ENCODE results near the gene GLDN.
"Not testable (repeated sequence)": the region's sequence is repeated elsewhere in the genome, so short reads cannot be mapped to it uniquely, and the experiment has no call there.

GLDN gene

GRCh38 chr15:51405693-51406523, 64.5 kb downstream of the GLDN start:
- Mint-ChIP-seq H3K36me3 (no peaks in the 10 kb centered on the region), H3K4me1 (ENCODE audit: low read depth) (no peaks in the 10 kb centered on the region), H3K4me3 (no peak overlapping the region), H3K27me3 (peaks cover 12% of the 10 kb centered on the region), H3K27ac (no peak overlapping the region), H3K9me3 (ENCODE audit: low read depth) (no peaks in the 10 kb centered on the region)

GRCh38 chr15:51414256-51414860, 72.9 kb downstream of the GLDN start:
- Mint-ChIP-seq H3K27me3 (peaks cover 6% of the 10 kb centered on the region), H3K4me1 (ENCODE audit: low read depth) (no peaks in the 10 kb centered on the region), H3K4me3 (no peak overlapping the region), H3K27ac (no peak overlapping the region), H3K9me3 (ENCODE audit: low read depth) (no peaks in the 10 kb centered on the region), H3K36me3 (no peaks in the 10 kb centered on the region)

DNA sequence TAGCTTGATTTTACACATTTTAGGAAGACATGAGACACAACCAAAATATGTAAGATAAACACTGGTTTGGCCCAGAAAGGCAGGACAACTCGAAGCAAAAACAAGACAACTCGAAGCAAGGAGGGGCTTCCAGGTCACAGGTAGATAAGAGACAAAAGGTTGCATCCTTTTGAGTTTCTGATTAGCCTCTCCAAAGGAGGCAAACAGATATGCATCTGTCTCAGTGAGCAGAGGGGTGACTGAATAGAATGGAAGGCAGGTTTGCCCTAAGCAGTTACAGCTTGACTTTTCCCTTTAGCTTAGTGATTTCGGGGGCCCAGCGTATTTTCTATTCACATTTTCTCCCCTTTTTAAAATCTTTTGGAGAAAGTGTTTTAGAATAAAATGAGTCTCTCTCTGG, 74.7 kb downstream of the GLDN start:
- H3K36me3 Mint-ChIP-seq, result no peaks in the 10 kb centered on the region
- no peaks in the 10 kb centered on the region for H3K4me1 Mint-ChIP-seq (ENCODE audit: low read depth)
- H3K27ac Mint-ChIP-seq, result no peak overlapping the region
- no peaks in the 10 kb centered on the region for H3K9me3 Mint-ChIP-seq (ENCODE audit: low read depth)
- no peak overlapping the region for H3K4me3 Mint-ChIP-seq
- peaks cover 3% of the 10 kb centered on the region for H3K27me3 Mint-ChIP-seq

- H3K4me1 Mint-ChIP-seq (ENCODE audit: low read depth); H3K36me3 Mint-ChIP-seq; H3K9me3 Mint-ChIP-seq (ENCODE audit: low read depth); H3K27ac Mint-ChIP-seq; H3K4me3 Mint-ChIP-seq; H3K27me3 Mint-ChIP-seq: not testable (repeated sequence)
Measured at GRCh38 chr15:51423040-51423439, 81.6 kb downstream of the GLDN start.

- Mint-ChIP-seq H3K9me3 (ENCODE audit: low read depth) (no peaks in the 10 kb centered on the region), H3K27ac (no peak overlapping the region), H3K27me3 (peaks cover 3% of the 10 kb centered on the region), H3K36me3 (no peaks in the 10 kb centered on the region), H3K4me1 (ENCODE audit: low read depth) (no peaks in the 10 kb centered on the region), H3K4me3 (no peak overlapping the region)
Measured at GRCh38 chr15:51424780-51425179, 83.3 kb downstream of the GLDN start.

DNA sequence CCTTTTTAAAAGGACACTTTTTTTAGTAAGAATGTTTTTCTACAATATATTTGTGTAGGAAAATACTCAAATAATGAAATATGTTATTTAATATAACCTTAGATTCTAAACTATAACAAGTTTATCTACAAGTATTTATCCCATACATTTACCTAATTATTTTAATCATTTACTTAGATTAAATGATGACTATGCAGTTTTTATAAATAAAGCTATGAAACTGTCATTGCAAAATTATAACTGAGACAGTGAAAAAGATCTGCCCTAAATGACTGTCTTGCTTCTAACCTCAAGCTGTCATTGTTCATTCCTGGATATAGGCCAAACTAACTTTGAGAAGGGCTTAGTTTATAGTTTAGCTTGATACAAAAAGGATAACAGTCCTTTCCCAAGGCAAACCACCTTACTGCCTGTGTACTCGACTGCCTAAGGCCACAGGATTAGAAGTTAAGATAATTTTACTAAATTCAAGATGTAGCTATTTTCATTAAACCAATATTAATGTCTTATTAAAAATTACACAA, 84.1 kb downstream of the GLDN start:
- no peak overlapping the region for H3K4me3 Mint-ChIP-seq
- no peak overlapping the region for H3K27ac Mint-ChIP-seq
- H3K27me3 Mint-ChIP-seq, result peaks cover 3% of the 10 kb centered on the region
- no peaks in the 10 kb centered on the region for H3K36me3 Mint-ChIP-seq
- no peaks in the 10 kb centered on the region for H3K9me3 Mint-ChIP-seq (ENCODE audit: low read depth)
- no peaks in the 10 kb centered on the region for H3K4me1 Mint-ChIP-seq (ENCODE audit: low read depth)

- peaks cover 2% of the 10 kb centered on the region for H3K27me3 Mint-ChIP-seq
- no peaks in the 10 kb centered on the region for H3K4me1 Mint-ChIP-seq (ENCODE audit: low read depth)
- H3K36me3 Mint-ChIP-seq, result no peaks in the 10 kb centered on the region
- peaks cover 4% of the 10 kb centered on the region for H3K9me3 Mint-ChIP-seq (ENCODE audit: low read depth)
- H3K4me3 Mint-ChIP-seq, result no peak overlapping the region
- no peak overlapping the region for H3K27ac Mint-ChIP-seq
Measured at GRCh38 chr15:51438526-51438925, 97.1 kb downstream of the GLDN start.

DNA sequence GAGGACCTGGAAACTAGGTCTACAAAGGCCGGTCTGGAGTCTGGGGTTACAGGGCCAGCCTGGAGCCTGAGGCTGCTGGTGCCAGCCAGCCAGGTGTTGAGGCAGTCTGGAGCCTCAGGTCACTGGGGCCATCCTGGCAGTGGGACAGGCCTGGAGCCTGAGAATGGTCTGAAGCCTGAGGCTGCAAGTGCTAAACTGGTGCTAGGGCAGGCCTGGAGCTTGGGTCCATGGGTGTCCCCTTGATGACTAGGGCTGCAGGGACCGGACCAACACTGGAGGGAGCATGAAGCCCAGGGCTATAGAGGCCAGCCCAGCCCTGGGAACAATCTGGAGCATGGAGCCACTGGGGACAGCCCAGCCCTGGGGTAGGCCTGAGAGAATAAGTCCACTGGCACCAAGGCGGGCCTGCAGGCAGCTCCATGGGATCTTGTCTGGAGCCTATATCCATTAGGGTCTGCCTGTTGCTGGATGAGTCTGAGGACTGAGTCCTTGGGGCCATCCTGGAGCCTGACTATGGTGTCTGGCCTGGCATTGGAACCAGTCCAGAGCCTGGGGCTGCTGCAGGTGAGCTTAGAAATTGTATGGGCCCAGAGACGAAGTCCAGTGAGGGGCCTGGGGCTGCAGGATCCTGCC, 101.9 kb downstream of the GLDN start:
- Mint-ChIP-seq H3K27ac (no peak overlapping the region), H3K36me3 (peaks cover 3% of the 10 kb centered on the region), H3K4me3 (no peak overlapping the region), H3K9me3 (ENCODE audit: low read depth) (no peaks in the 10 kb centered on the region), H3K4me1 (ENCODE audit: low read depth) (no peaks in the 10 kb centered on the region), H3K27me3 (no peaks in the 10 kb centered on the region)

DNA sequence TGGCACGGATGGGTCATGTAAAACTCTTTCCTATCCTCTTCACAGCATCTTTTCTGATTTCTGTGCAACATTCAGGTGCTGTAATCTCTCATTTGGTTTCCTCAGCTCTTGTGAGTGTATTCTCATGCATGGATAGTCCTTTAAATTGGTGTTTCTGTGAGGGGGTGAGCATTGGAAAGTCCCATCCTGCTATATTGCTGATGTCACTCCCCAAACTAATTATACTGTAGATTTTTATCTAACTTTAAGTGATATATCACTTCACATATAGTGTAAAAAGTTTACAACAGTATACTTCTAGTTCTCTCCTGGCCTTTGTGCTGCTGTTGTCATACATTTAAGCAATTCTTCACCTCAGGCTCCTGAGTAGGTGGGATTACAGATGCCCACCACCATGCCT, 102.7 kb downstream of the GLDN start:
- Mint-ChIP-seq H3K9me3 (ENCODE audit: low read depth) (no peaks in the 10 kb centered on the region), H3K36me3 (peaks cover 4% of the 10 kb centered on the region), H3K4me1 (ENCODE audit: low read depth) (no peaks in the 10 kb centered on the region), H3K27ac (no peak overlapping the region), H3K4me3 (no peak overlapping the region), H3K27me3 (no peaks in the 10 kb centered on the region)

DNA sequence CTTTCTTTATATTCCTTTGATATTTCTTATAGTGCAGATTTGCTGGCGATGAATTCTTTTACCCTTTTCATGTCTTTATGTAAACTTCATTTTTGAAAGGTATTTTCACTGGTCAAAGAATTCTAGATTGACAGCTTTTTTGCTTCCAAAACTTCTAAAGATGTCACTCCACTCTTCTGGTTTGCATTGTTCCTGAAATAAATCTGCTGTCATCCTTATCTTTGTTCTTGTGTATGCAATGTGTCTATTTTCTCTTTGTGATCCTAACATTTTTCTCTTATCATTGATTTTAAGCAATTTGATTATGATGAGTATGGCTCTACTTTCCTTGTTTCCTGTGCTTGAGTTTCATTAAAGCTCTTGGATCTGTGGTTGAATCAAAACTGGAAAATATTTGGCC, 103.4 kb downstream of the GLDN start:
- H3K27ac Mint-ChIP-seq, result no peak overlapping the region
- H3K4me1 Mint-ChIP-seq (ENCODE audit: low read depth), result no peaks in the 10 kb centered on the region
- H3K4me3 Mint-ChIP-seq, result no peak overlapping the region
- H3K9me3 Mint-ChIP-seq (ENCODE audit: low read depth), result no peaks in the 10 kb centered on the region
- no peaks in the 10 kb centered on the region for H3K27me3 Mint-ChIP-seq
- peaks cover 6% of the 10 kb centered on the region for H3K36me3 Mint-ChIP-seq

GRCh38 chr15:51446029-51446744, 104.7 kb downstream of the GLDN start:
- H3K9me3 Mint-ChIP-seq (ENCODE audit: low read depth); H3K4me1 Mint-ChIP-seq (ENCODE audit: low read depth); H3K4me3 Mint-ChIP-seq; H3K27me3 Mint-ChIP-seq; H3K27ac Mint-ChIP-seq: not testable (repeated sequence)
- H3K36me3 Mint-ChIP-seq, result peaks cover 16% of the 10 kb centered on the region

DNA sequence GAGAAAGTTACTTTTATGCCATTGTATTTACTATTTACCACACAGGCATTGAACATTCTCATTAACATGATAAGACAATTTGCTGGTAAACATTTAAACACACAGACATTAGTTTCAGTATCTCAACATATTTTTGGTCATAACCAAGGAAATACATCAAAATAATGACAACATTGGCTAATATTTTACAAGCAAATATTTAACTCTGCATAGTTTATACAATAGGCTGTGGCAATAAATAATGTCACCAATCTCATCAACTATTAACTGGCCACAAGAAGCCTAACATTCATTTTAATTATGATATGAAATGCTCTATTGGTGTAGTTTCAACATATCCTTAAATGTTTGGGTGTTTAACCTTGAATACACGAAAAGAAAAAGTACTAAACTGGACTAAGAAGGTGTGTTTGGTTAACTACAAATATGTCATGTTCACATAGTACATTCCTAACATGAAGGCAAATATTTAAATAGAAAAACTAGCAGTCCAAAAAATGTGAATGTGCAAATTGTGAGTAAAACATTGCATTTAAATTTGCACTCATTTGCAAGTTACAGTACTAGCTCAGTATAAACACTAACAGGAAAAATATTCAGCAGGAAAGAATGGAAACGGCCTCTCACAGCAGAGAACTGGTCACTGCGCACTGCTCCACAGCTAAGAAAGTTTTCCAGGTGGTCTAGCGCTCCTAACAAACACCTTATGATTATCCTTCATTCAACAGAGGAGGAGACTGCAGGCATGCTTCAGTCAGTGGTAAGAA, 106.6 kb downstream of the GLDN start:
- no peaks in the 10 kb centered on the region for H3K27me3 Mint-ChIP-seq

GRCh38 chr15:51448622-51449399, 107.4 kb downstream of the GLDN start:
- Mint-ChIP-seq H3K36me3 (peaks cover 16% of the 10 kb centered on the region), H3K9me3 (ENCODE audit: low read depth) (no peaks in the 10 kb centered on the region), H3K4me1 (ENCODE audit: low read depth) (no peaks in the 10 kb centered on the region), H3K27ac (no peak overlapping the region), H3K27me3 (no peaks in the 10 kb centered on the region), H3K4me3 (no peak overlapping the region)

More for the DNA sequence above, 106.6 kb downstream of the GLDN start:
- H3K27ac Mint-ChIP-seq, result no peak overlapping the region
- no peak overlapping the region for H3K4me3 Mint-ChIP-seq
- no peaks in the 10 kb centered on the region for H3K9me3 Mint-ChIP-seq (ENCODE audit: low read depth)
- H3K4me1 Mint-ChIP-seq (ENCODE audit: low read depth), result no peaks in the 10 kb centered on the region
- peaks cover 16% of the 10 kb centered on the region for H3K36me3 Mint-ChIP-seq

GRCh38 chr15:51450001-51450400, 108.5 kb downstream of the GLDN start:
- Mint-ChIP-seq H3K27me3 (no peaks in the 10 kb centered on the region), H3K4me1 (ENCODE audit: low read depth) (no peaks in the 10 kb centered on the region), H3K9me3 (ENCODE audit: low read depth) (no peaks in the 10 kb centered on the region), H3K36me3 (peaks cover 17% of the 10 kb centered on the region), H3K27ac (no peak overlapping the region), H3K4me3 (no peak overlapping the region)

All from activated naive CD8-positive, alpha-beta T cell (primary cell).